ENCODE results near the gene RNF114.
"Not testable (repeated sequence)": the region's sequence is repeated elsewhere in the genome, so short reads cannot be mapped to it uniquely, and the experiment has no call there.

The RNF114 gene

DNA sequence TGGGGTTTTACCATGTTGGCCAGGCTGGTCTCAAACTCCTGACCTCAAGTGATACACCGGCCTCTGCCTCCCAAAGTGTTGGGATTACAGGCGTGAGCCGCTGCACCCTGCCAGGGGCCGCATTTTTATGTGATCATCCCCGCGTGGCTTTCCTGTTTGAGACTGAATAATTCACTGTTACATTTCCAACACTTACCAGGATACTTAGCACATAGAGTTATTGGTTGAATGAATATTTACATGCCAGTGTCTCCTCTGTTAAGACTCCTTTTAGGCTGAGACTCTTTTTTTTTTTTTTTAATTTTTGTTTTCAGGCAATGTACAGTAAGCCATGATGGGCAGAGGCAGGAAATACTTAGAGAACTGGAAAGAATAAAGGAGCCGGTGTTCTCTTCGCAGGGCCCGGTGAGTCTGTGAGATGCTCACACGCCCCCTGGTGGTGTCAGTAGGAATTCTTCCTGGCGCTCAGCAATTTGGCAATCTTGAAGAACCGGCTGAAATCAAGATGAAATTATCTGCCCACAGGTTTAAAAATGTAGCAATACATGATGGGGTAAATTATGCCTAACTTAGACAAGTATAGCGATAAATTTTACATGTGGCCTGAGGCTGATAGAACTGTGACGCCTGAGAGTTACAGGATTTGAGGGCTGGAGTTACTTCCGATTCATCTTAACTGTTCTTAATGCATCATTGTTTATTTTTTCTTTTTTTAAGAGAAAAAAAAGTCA, 7.6 kb upstream of the RNF114 start:
- peak; percentile 57 for DNase-seq

DNA sequence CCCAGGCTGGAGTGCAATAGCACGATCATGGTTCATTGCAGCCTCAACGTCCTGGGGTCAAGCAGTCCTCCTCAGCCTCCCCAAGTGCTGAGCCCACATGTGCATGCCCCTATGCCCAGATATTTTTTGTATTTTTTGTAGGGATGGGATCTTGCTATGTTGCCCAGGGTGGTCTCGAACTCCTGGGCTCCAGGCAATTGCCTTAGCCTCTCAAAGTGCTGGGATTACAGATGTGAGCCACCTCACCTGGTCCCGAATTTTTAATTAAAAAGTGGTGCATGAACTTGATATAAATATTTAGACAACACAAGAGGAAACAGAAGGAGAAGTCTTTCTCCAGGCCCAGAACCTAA, 7.1 kb upstream of the RNF114 start:
- DNase-seq = no peak

DNA sequence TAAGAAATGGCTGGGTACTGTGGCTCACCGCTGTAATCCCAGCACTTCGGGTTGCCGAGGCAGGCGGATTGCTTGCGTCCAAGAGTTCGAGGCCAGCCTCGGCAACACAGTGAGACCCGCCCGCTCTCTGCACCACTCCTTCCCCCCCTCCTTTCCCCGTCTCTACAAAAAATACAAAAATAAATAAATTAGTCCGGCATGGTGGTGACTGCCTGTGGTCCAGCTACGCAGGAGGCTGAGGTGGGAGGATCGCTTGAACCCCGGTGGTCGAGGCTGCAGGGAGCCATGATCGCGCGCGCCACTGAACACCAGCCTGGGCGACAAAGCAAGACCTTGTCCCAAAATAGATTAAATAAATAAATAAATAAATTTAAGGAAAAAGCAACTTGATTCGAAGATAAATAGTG, 448 bp upstream of the RNF114 start:
- no peak for DNase-seq

DNA sequence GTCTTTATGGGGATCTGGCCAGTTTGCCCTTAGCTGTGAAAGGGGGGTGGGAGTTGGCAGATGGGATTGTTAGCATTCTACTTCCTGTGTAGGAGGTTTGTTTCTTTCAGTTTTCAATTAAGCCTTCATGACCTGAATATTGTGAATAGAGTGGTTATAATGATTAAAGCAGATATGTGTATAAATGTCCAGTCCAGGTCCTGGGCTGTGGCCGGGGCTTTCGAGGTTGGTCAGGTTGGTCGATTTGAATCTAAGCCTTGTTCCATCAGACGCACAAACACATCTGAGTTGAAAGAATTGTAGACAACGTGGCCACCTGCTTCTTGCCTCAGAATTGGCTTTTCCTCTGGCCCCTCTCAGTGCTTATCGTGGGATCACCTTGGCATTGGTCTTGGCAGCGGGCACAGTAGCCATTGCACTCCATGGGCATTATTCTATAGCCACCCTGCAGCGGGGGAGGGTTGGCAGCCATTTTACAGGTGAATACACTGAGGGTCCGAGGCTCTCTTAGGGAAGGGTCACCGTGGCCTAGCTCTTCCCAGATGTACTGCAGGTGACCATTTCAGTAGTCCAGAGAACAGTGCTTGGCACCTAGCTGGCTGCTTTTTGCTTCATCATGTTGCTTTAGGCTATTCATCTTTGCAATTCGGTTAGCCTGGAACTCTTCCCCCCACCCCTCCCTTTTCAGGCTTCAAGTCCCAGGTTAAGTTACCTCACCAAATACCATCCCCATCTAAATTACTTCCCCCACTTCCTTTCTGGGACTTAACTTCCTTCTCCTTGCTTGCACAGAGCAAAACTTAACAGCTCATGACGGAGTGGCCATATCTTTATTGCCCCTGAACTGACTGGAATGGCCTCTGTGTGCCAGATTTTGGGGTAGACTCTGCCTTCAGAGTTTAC, 1.1 kb downstream of the RNF114 start:
- DNase-seq = no peak

DNA sequence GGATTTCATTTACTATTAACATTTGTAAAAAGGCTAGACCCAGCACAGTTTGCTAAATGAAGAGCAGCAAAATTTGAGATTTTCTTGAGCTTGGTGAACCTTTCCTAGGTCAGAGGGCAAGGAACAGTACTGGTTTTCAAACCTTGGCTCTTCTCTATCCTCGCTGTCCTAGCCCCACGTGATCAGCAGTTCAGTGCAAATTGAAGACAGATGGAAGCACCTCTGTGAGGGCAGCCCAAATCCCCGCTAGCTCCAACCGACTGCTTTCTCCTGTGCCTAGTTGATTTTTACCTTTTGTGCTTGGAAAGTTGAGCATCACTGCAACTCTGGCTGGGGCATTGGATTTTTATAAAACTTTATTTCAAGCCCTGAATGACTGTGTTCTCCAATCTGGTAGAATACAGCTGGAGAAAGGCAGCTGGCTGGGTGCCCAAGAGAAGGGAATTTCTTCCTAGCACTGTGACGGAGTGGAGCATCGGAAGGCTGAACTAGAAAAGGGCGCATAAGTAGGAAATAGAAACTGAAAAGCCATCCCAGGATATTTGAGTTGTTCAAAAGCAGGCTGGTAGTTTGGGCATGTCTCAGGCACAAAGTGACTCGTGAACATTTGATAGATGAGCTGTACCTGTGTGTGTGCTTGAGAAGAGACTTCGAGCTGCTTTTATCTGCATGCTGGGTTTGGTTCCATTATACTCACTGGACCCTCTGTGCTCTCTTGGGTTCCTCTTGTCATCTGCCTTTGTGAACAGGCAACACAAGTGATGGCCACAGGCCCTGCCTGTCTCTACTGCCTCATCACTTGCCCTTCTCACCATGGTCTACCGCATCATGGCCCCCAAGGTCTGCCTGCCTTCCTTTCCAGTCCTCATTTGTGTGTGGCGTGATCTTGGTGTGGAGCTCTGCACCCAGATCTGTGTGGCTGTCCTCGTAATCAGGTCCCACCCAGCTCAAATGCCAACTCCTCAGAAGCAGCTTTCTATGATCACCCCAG, 2.3 kb downstream of the RNF114 start:
- DNase-seq = no peak

DNA sequence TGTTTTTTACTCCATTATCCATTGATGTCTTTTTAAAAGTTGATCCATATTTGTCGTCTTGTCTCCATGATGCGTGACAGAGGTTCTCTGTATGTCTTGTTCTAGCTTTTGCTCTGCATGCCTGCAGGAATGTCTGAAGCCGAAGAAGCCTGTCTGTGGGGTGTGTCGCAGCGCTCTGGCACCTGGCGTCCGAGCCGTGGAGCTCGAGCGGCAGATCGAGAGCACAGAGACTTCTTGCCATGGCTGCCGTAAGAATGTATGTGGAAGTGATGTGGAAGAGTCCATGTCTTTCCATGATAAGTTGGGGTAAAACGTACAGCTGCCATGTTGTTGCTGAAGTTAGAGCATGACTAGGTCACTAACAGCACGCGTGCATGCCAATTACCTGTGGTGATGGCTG, 5.3 kb downstream of the RNF114 start:
- no peak for DNase-seq

DNA sequence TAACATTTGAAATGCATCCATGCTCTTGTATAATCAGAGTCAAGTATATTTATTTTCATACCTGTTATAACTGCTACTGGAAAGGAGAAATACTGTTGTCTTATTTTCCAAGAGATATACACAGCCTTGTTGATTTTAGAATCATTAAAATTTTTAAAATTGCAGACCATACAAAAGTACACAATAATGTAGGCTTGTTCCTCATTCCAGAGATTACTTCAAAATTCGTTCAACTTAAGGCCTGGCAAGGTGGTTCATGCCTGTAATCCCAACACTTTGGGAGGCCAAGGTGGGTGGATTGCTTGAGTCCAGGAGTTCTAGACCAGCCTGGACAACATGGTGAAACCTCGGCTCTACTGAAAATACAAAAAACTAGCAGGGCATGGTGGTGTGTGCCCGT, 6.1 kb downstream of the RNF114 start:
- DNase-seq = no peak

DNA sequence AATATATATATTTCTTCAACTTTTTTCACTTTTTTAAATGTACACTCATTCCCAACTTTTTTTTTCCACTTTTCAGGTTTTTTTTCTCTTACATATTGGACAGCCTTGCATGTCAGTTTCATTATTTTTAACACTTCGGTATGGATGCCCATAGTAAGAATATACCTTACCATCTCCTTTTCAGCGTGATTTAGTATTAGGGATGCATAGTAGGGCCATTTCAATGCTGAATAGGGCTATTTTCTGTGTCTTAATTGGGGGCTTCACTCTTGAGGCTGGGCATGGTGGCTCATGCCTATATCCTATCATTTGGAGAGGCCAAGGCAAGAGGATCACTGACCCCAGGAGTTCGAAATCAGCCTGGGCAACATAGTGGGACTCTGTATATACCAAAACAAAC, 6.7 kb downstream of the RNF114 start:
- no peak for DNase-seq

DNA sequence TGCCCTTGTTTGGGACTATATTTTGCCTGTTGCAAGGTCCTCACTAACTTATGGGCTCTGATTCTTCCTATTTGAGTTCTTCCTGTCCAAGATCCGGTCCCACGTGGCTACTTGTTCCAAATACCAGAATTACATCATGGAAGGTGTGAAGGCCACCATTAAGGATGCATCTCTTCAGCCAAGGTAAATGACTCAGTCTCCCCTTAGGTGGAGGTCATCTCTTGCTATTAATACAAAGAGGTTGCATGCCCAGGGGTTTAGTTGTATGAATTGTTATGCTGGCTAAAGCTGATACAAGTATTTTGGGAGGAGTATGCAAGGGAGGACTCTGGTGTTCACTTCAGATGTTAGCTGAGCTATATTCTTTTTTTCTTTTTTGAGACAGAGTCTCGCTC, 9.1 kb downstream of the RNF114 start:
- DNase-seq = no peak

DNA sequence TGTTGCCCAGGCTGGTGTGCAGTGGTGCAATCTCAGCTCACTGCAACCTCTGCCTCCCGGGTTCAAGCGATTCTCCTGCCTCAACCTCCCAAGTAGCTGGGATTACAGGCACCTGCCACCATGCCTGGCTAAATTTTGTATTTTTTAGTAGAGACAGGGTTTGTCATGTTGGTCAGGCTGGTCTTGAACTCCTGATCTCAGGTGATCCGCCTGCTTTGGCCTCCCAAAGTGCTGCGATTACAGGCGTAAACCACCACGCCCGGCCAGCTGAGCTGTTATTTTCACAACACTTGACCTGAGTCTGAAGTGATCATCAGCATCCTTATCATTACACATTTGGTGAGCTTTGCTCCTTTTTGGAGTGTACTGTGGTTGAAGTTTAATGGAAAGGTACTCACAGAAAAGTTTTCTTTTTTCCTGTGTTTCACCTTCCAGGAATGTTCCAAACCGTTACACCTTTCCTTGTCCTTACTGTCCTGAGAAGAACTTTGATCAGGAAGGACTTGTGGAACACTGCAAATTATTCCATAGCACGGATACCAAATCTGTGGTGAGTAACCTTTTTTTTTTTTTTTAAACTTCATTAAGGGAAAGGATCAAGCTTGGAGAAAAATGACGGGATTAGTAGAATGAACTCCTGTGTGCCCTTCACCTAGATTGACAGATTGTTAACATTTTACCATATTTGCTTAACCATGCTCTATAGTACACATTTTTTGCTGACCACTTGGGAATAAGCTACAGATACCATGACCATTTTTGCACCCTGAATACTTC, 9.7 kb downstream of the RNF114 start:
- no peak for DNase-seq

DNA sequence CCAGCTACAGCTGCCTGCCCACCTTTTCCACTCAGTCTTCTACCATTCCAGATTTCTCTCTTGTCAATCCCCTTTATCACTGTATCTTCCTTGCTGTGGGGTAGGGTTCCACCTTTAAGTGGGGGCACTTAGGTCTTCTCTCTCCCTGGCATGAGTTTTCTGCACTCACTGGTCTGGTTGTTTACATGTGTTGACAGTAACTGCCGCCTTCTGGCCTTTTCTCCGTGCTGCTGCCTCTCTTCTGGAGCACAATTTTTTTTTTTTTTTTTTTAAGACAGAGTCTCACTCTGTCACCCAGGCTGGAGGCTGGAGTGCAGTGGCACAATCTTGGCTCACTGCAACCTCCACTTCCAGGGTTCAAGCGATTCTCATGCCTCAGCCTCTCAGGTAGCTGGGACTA, 12.0 kb downstream of the RNF114 start:
- DNase-seq = no peak

DNA sequence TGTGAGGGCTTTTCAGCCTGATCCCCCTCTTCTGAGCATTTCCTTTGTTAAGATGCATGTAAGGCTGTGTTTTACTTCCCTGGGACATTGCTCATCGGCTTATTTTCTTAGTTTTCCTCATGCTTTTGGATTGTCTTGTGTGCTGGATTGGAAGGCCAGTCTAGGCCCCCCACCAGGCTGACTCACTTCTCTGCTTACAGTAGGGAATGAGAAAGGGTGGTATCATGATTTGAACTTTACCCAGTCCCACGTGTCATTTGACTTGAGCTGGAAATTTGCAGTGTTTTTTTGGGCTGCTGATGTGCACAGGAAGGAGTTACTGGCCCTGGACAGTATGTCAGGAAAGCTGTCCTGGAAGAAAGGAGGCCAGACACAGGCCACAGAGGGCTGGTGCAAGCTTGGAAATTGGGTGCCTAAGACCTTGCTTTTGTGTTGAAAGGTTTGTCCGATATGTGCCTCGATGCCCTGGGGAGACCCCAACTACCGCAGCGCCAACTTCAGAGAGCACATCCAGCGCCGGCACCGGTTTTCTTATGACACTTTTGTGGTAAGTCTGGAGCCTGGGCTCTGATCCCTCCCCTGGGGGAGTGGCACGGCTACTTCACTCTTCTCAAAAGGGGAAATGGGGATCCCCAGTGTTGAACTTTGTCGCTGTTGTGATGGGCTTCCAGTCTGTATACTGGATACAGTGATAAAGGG, 12.8 kb downstream of the RNF114 start:
- no peak for DNase-seq

DNA sequence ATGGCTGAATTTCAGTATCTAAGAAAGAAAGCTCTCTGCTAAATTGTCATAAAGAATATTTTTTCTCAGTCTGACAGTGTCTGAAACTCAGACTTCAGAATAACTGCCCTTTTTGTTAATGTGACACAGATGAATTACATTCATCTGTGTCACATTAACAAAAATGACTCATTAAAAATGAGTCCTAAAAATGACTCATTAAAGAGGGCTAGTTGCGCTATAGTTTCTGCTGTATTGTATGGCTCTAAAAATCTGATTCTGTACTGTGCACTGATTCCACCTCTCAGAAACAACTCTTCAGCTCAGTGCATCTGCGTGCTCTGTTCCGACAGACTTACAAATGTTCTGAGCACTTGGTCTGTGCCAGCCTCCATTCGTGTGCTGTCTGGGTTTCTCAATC, 15.0 kb downstream of the RNF114 start:
- DNase-seq = no peak

DNA sequence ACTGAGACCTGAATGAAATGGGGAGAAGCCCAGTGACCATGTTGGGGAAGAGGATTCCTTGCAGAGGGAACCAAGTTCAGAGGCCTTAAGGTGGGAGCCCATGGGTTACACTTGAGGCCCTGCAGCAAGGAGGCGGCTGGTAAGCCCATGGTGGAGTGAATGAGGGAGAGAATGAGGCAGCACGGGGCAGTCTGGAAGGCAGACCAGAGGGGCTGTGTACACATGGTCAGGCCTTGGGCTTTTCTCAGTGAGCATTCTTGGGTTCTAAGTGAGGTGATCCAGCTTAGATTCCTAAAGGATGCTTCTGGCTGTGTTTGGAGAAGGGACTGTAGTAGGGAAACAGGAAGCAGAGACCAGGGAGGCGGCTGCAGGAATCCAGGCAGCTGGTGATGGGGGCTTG, 19.0 kb downstream of the RNF114 start:
- DNase-seq = no peak

DNA sequence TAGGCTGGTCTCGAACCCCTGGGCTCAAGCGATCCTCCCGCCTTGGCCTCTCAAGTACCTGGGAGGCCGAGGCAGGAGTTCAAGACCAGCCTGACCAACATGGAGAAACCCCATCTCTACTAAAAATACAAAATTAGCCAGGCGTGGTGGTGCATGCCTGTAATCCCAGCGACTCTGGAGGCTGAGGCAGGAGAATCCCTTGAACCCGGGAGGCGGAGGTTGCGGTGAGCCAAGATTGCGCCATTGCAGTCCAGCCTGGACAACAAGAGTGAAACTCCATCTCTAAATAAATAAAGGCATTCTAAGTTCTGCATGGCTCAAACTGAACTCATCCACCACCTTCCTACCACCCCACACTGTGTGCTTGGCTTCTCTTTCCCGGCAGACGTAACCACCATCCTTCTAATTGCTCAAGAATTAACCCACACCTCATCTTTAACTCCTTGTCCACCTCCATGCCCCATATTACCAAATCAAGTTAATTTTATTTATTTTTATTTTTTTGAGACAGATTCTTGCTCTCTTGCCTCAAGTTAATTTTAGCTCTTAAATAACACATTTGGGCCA, 19.7 kb downstream of the RNF114 start:
- not testable (repeated sequence) for DNase-seq

DNA sequence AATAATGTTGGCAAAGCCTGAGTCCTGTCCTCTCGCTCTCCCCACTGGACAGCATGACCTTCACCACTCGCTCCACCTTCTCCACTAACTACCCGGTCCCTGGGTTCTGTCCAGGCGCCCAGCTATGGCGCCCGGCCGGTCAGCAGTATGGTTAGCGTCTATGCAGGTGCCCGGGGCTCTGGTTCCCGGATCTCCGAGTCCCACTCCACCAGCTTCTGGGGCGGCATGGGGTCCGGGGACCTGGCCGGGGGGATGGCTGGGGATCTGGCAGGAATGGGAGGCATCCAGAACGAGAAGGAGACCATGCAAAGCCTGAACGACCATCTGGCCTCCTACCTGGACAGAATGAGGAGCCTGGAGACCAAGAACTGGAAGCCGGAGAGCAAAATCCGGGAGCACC, 20.5 kb downstream of the RNF114 start:
- no peak for DNase-seq

DNA sequence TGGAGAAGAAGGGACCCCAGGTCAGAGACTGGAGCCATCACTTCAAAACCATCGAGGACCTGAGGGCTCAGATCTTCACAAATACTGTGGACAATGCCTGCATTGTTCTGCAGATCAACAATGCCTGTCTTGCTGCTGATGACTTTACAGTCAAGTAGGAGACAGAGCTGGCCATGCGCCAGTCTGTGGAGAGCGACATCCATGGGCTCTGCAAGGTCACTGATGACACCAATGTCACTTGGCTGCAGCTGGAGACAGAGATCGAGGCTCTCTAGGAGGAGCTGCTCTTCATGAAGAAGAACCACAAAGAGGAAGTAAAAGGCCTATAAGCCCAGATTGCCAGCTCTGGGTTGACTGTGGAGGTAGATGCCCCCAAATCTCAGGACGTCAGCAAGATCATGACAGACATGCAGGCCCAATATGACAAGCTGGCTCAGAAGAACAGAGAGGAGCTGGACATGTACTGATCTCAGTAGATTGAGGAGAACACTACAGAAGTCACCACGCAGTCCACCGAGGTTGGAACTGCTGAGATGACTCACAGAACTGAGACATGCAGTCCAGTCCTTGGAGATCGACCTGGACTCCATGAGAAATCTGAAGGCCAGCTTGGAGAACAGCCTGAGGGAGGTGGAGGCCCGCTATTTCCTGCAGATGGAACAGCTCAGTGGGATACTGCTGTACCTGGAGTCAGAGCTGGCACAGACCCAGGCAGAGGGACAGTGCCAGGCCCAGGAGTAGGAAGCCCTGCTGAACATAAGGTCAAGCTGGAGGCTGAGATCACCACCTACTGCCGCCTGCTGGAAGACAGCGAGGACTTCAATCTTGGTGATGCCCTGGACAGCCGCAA, 21.1 kb downstream of the RNF114 start:
- DNase-seq = not testable (repeated sequence)

DNA sequence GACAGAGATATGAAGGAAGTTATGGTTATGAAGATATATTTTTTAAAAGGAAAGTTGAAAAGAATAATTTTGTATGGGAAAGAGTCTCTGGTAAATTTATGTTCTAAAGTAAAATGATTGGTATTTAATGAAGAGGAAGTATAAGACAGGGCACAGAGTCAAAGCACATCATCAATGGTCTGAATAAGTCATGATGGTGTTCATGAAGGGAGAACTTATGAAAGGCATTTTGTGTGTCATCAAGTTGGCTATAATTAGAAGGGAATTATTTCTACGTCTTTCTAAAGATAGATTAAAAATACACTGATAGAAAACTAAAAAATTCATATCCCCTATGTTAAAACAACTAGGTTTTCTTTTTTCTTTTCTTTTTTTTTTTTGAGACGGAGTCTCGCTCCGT, 25.2 kb downstream of the RNF114 start:
- DNase-seq = no peak

DNA sequence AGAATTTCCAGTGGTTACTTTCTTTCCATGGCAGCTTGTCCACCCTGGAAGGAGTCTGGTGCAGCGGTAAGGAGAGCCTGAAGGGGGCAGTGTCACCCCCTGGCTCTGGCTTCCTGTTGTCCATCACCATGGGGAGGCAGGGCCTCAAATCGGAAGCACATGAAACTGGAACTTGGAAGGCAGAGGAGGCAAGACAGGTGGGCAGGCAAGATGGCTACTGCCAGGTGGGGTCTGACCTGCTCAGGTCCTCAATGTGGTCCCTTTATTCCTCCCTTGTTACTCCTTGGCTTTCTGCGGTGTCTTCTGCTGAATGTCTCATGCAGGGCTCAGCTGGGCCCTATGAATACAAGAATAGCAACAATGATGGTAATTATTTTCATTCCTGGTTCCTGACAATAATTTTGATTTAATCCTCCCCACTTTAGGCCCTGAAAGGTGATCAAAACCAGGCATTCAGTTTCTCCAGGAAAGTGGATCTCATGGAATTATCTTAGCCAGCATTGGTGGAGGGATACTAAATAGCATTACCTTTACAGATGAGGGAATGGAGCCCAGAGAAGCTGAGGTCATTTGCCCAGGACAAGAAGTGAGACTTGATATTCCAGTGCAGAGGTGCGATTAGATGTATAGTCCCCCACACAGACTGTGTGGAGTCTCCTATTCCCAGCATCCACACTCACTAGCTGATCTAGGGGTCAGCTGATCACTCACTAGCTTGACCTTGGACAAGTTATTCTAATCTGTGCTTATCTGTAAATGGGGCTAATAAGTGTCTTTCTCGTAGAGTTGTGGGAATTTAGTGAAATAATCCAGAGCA, 29.0 kb downstream of the RNF114 start:
- peak; percentile 32 for DNase-seq

Measured in NCI-H1694 (cell line).